NB4 (cell line): ENCODE measurements around the gene ZC3H14.

Experiments used
- DNase-seq: peaks from one replicate; pipeline ENCODE4 v3.0.0; 2010; ENCODE audit warnings: low read depth
- H3K4me3 ChIP-seq: one replicate; pipeline ENCODE4 v1.5.1; 2011; ENCODE audit warnings: mild to moderate bottlenecking, low read depth, low read length, moderate library complexity
- CTCF ChIP-seq: IDR thresholded peaks from one replicate; pipeline ENCODE4 v1.5.1; 2012; ENCODE audit warnings: low read depth, low read length
- MYC ChIP-seq: IDR thresholded peaks from 2 replicates; pipeline ENCODE4 v1.6.1; 2011; ENCODE audit warnings: low read depth, low read length
- POLR2A ChIP-seq: IDR thresholded peaks from 2 replicates; pipeline ENCODE4 v1.6.1; 2011; ENCODE audit warnings: mild to moderate bottlenecking; ENCODE audit not compliant: insufficient read length; ENCODE audit errors: extremely low read depth
- TF ChIP-seq, protein P1 (sequence below): IDR thresholded peaks from 2 replicates; pipeline ENCODE4 v1.6.1; 2011; ENCODE audit warnings: low read depth, low read length

Gene ZC3H14

GRCh38 chr14:88667555-88668273 is 104.9 kb downstream of the ZC3H14 start:
- H3K4me3 ChIP-seq, result no peak overlapping the region
- DNase-seq, result peak; percentile 74
- no peak for TF ChIP-seq POLR2A
- TF ChIP-seq, protein P1, sequence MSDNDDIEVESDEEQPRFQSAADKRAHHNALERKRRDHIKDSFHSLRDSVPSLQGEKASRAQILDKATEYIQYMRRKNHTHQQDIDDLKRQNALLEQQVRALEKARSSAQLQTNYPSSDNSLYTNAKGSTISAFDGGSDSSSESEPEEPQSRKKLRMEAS, result no peak
- TF ChIP-seq CTCF, result peak; percentile 86
- TF ChIP-seq MYC, result no peak

- TF ChIP-seq POLR2A, result no peak
- TF ChIP-seq CTCF, result no peak
- no peak for TF ChIP-seq MYC
- TF ChIP-seq, protein P1, result no peak
- DNase-seq, result no peak
- H3K4me3 ChIP-seq, result no peak overlapping the region
These were observed 105.7 kb downstream of the ZC3H14 start for GRCh38 chr14:88668448-88669116.

DNA sequence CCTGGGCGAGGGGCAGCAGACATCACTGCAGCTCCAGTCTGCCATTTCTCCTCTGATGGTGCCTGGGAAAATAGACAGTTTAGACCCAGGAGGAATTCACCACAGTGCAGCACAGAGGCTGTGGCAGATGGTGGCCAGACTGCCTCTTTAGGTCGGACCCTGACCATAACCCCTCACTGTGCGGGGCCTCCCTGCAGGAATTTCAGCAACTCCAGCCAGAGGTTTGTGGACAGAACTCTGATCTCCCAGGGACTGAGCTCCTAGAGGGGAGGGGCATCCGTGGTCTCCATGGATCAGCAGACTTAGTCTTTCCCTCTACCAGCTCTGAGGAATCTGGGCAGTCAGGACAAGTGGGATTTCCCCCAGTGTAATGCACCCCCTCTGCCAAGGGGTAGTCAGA is 106.5 kb downstream of the ZC3H14 start:
- DNase-seq, result no peak
- TF ChIP-seq MYC (no peak), CTCF (no peak), POLR2A (no peak)
- TF ChIP-seq, protein P1, result no peak
- no peak overlapping the region for H3K4me3 ChIP-seq
